ENCODE results near the gene CD300C. TPM values are rescaled to one million over a fixed set of nuclear protein-coding genes. Genes with fewer than 3 reads are reported as not detected.

Gene CD300C
- total and polyA plus RNA-seq, 4 donors: 1.2 to 24.0 (median 10.2) TPM

DNA sequence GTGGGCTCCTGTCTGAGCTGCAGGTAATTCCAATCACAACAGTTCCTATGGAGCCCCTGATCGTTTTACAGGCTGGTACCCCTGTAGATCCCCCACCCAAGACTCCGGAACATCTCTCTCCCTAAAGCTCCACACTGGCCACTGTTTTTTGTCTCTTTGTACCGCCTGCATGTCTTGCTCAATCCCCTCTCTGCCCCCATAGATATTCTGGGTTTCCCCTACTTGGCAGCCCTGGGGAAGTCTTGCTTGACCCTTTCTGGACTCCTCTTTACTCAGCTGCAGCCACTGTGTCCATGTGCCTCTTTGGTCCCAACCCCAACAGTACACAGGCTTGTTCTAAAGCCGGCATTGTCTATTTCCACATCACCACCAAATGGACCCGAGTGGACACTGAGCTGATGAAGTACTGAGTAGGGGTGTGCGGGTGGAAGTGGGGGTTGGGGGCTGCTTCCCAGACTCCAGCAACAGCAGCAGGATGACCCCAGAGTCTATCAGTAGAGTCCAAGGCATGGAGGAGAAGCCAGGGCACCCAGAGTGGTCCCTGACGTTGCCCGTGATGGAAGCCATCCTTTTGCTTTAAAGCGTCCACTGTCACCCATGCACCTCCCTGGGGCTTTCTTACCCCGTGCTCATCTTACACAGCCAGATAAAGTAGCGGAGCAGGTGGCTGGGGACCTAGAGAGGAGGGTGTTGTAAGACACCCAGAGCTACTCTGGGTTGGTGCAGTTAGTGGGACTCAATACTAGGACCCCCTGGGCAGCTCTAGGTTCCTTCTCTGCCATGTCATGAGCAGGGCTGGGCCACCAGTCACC, 21.1 kb downstream of the CD300C start:
- no peaks in the 10 kb centered on the region for H3K27me3 ChIP-seq (ENCODE audit: control insufficient read depth in 3 of 3, insufficient read depth in 3 of 3, low read length in 2 of 3)
- H3K9me3 ChIP-seq (ENCODE audit: control insufficient read depth in 4 of 4, insufficient read depth in 3 of 4, low read length in 3 of 4): peaks cover 0 to 12% (median 0%) of the 10 kb centered on the region in 4 donors
- DNase-seq (no peak), ATAC-seq (ENCODE audit: insufficient read depth, low FRiP score) (no peak)
- H3K4me1 ChIP-seq (ENCODE audit: control insufficient read depth in 5 of 5, insufficient read depth in 5 of 5, low read length in 5 of 5): no peaks in the 10 kb centered on the region
- no peaks in the 10 kb centered on the region for H3K36me3 ChIP-seq (ENCODE audit: control insufficient read depth in 4 of 4, insufficient read depth in 4 of 4, low read length in 4 of 4)
- WGBS, 2 donors: 76 to 81% methylated on average over 11 of the region's 11 CpGs
- H3K9ac ChIP-seq (ENCODE audit: insufficient read depth in 1 of 2, low read length in 2 of 2): no peak overlapping the region
- TF ChIP-seq, protein P1, sequence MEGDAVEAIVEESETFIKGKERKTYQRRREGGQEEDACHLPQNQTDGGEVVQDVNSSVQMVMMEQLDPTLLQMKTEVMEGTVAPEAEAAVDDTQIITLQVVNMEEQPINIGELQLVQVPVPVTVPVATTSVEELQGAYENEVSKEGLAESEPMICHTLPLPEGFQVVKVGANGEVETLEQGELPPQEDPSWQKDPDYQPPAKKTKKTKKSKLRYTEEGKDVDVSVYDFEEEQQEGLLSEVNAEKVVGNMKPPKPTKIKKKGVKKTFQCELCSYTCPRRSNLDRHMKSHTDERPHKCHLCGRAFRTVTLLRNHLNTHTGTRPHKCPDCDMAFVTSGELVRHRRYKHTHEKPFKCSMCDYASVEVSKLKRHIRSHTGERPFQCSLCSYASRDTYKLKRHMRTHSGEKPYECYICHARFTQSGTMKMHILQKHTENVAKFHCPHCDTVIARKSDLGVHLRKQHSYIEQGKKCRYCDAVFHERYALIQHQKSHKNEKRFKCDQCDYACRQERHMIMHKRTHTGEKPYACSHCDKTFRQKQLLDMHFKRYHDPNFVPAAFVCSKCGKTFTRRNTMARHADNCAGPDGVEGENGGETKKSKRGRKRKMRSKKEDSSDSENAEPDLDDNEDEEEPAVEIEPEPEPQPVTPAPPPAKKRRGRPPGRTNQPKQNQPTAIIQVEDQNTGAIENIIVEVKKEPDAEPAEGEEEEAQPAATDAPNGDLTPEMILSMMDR (IDR thresholded peaks at IDR 0.05; ENCODE audit: control extremely low read depth, extremely low read depth): no peak
- no peak overlapping the region for H3K27ac ChIP-seq (ENCODE audit: low read depth in 1 of 2, low read length in 1 of 2)
- H3K4me3 ChIP-seq: no peak overlapping the region

DNA sequence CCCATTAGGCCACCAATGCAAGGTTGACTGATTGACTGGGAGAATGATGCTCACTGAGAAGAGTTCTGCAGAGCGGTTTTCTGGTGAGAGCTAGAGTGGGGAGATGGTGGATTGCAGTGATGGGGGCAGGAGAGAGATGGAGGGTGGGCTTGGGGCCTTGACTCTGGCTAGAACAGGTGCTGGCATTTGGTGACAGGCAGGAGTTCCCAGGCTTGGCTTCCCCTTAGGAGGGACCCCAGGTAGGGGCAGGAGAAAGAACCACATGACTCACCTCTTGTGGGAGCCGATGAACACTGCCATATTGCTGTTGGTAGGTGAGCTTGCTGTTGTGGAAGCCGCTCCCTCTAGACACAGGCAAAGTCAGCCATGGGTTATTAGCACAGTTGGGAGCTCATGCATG, 22.6 kb downstream of the CD300C start:
- TF ChIP-seq, protein P1 (IDR thresholded peaks at IDR 0.05; ENCODE audit: control extremely low read depth, extremely low read depth): no peak
- Histone ChIP-seq H3K4me1 (ENCODE audit: control insufficient read depth in 5 of 5, insufficient read depth in 5 of 5, low read length in 5 of 5) (no peaks in the 10 kb centered on the region), H3K9ac (ENCODE audit: insufficient read depth in 1 of 2, low read length in 2 of 2) (no peak overlapping the region), H3K4me3 (no peak overlapping the region), H3K27ac (ENCODE audit: low read depth in 1 of 2, low read length in 1 of 2) (no peak overlapping the region), H3K36me3 (ENCODE audit: control insufficient read depth in 4 of 4, insufficient read depth in 4 of 4, low read length in 4 of 4) (no peaks in the 10 kb centered on the region), H3K27me3 (ENCODE audit: control insufficient read depth in 3 of 3, insufficient read depth in 3 of 3, low read length in 2 of 3) (no peaks in the 10 kb centered on the region), H3K9me3 (ENCODE audit: control insufficient read depth in 4 of 4, insufficient read depth in 3 of 4, low read length in 3 of 4) (peaks cover 0 to 12% (median 0%) of the 10 kb centered on the region in 4 donors)
- ATAC-seq (ENCODE audit: insufficient read depth, low FRiP score) (no peak), DNase-seq (no peak)
- 84 to 95% methylated on average over 3 of the region's 3 CpGs for WGBS, 2 donors

DNA sequence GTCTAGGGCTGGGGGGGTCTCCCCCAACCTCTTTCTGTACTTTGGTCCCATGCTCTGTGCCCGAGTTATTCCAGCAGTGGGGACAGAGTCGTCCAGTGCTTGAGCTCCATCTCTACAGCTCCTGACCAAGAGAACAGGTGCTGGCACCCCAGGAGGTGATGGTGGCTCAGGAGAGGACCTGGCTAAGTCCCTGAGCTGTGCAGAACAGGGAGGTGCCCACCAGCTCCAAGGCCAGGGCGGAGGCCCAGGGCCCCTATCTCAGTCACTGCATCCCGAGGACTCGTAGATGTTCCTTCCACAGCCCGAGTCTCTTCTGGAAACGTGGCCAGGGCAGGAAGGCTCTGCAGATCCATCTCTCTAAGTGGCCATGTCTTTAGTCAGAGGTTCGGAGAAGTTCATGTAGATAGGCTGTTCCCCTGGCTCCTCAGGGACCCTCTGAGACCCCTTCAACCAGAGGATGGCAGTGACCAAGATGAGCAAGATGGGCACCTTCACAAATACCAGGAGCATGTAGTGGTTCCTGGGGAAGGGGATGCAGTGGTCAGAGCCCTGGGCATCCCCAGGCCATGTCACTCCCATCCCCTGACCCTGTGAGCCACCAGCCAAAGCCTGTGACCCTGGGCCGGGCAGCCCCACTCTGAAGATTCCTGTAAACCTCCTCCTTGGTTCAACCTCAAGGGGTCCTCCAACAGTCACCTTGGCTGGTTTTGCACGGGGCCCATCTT, 23.4 kb downstream of the CD300C start:
- WGBS, 2 donors: 85 to 86% methylated on average over 10 of the region's 10 CpGs
- TF ChIP-seq, protein P1 (IDR thresholded peaks at IDR 0.05; ENCODE audit: control extremely low read depth, extremely low read depth): no peak
- Histone ChIP-seq H3K36me3 (ENCODE audit: control insufficient read depth in 4 of 4, insufficient read depth in 4 of 4, low read length in 4 of 4) (no peaks in the 10 kb centered on the region), H3K4me1 (ENCODE audit: control insufficient read depth in 5 of 5, insufficient read depth in 5 of 5, low read length in 5 of 5) (no peaks in the 10 kb centered on the region), H3K27me3 (ENCODE audit: control insufficient read depth in 3 of 3, insufficient read depth in 3 of 3, low read length in 2 of 3) (no peaks in the 10 kb centered on the region), H3K27ac (ENCODE audit: low read depth in 1 of 2, low read length in 1 of 2) (no peak overlapping the region), H3K9me3 (ENCODE audit: control insufficient read depth in 4 of 4, insufficient read depth in 3 of 4, low read length in 3 of 4) (peaks cover 0 to 12% (median 0%) of the 10 kb centered on the region in 4 donors), H3K4me3 (no peak overlapping the region), H3K9ac (ENCODE audit: insufficient read depth in 1 of 2, low read length in 2 of 2) (no peak overlapping the region)
- DNase-seq (no peak), ATAC-seq (ENCODE audit: insufficient read depth, low FRiP score) (no peak)

All from lung (tissue), 12 donors.